ENCODE results near the gene LMAN1. TPM values are rescaled to one million over a fixed set of nuclear protein-coding genes. Genes with fewer than 3 reads are reported as not detected.

LMAN1 gene
- total RNA-seq, 1 donor from 2014 or later, result 88.5 TPM

DNA sequence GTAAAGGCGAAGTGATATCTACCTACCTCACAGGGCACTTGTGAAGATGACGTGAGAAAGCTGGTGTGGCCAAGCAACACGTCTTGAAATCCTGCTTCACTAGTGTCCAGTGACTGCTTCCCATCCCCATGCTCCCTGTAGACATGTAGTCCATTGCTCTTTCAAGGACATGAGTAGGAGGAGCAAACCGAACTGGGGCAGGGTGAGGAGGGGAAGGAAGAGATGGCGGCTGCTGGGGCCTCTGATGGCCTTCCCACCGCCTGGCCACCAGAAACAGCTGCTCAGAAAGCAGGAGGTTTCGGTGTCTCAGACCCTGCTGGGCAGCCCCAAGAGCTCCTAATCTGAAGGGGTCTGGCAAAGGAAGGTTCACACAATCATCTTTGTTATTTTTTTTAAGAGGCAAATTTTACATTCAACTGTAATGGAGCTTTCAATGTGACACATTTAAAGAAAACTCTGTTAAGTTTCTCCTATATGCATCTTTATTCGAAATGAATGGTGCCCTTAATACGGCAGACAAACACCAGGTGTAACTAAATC is 55.3 kb downstream of the LMAN1 start:
- DNase-seq (ENCODE audit: low spot score), result no peak

DNA sequence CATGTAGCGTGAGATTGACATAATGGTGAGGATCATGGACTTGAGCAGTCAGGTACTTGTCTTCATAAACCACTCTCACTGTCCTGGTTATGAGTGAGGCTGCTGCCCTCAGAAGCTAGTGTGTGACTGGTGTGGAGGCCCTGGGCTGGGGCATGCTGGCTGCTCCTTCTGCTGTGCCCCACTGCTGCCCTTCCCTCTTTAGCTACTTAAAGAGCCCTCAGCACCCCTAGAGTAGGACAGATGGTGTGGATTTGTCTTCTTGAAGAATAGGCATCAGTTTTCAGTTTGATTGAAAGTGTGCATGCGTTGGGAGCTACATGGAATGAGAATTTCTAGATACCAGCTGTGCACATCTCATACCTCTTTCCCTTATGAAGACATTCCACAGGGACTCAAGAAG is 56.1 kb downstream of the LMAN1 start:
- no peak for DNase-seq (ENCODE audit: low spot score)

- DNase-seq (ENCODE audit: low spot score), result no peak
Observed at GRCh38 chr18:59301929-59302328, 57.1 kb downstream of the LMAN1 start.

- no peak for DNase-seq (ENCODE audit: low spot score)
Observed at GRCh38 chr18:59300676-59301285, 58.3 kb downstream of the LMAN1 start.

GRCh38 chr18:59298871-59299270 is 60.2 kb downstream of the LMAN1 start:
- DNase-seq (ENCODE audit: low spot score), result no peak

GRCh38 chr18:59293317-59293716 is 65.7 kb downstream of the LMAN1 start:
- DNase-seq (ENCODE audit: low spot score), result no peak

- no peak for DNase-seq (ENCODE audit: low spot score)
Observed at GRCh38 chr18:59286341-59286740, 72.7 kb downstream of the LMAN1 start.

DNA sequence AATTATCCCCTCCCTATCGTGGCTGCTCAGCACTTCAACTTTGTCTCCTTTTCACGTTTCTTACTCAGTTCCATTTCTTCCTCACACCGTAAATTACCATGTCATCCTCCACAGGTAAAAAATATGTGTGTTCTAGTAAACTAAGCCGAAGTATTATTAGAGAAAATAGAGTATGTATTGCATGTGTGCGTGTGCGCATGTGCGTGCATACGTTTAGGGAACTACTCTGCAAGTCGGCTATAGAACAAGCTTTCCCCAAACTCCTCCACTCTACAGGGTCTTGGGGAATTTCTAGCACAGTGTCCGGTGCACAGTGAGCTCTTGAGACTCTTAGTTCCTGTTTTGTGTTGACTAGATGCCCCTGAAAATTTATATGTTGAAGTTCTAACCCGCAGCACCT is 76.7 kb downstream of the LMAN1 start:
- DNase-seq (ENCODE audit: low spot score), result no peak

DNA sequence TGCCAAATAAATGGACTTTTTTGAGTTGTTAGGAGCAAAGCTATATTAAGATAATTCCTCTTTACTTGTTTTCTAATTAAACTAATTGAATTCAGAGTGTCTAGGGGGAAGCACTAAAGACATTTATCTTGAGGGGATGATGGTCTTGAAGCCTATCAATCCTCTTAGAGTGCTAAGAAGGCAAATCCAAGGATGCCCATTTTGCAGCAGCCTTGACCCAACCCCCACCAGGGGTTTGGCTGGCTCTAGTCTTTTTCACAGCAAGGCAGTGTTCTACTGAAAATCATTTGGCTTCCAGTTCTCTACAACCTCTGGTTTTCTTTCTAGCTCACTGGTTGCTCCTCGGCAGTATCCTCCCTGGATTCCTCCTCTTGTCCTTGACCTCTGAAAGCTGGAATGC is 79.3 kb downstream of the LMAN1 start:
- DNase-seq (ENCODE audit: low spot score), result no peak

GRCh38 chr18:59279193-59279592 is 79.9 kb downstream of the LMAN1 start:
- no peak for DNase-seq (ENCODE audit: low spot score)

DNA sequence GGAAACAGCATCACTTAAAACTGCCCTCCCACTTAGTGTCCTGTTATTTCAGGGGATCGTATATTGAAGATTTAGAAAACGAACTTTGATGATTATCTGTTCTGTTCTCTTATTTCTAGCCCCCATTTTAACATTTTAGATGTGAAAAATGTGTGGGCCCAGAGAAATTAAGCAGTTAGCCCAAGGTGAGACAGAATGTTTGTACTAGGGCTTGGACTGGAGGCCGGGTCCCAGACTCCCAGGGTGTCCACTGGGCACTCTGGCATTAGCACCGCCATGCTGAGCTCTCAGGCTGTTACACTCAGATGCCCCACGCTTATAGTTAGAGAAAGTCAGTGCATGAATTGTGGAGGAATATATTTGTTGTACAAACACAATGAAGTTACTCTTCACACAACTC is 80.3 kb downstream of the LMAN1 start:
- DNase-seq (ENCODE audit: low spot score), result no peak

Other genes starting within 250 kb of the LMAN1 start
- 55.3 TPM for gene SEC11C, start 219.4 kb downstream of the LMAN1 start, total RNA-seq
- gene GRP, start 139.1 kb downstream of the LMAN1 start, total RNA-seq, result not detected
- gene RAX, start 85.8 kb downstream of the LMAN1 start, total RNA-seq, result not detected
- gene CPLX4, start 40.6 kb downstream of the LMAN1 start, total RNA-seq, result not detected